Natural killer cell (primary cell): ENCODE measurements around the gene GPATCH2. TPM values are rescaled to one million over a fixed set of nuclear protein-coding genes. Genes with fewer than 3 reads are reported as not detected.

Experiments
- ATAC-seq, 3 donors: fragments of 150-1000 bp in 2 of 3; fragments of 200-7000 bp in 1 of 3; cut with Tn5 transposase; 1 replicate in 1 of 3; 2 replicates in 2 of 3; pipeline ENCODE4 v1.10.0; 2021; ENCODE audit warnings: mild to moderate bottlenecking in 2 of 3, moderate library complexity in 2 of 3
- DNase-seq, 2 donors: peaks; one replicate each; pipeline versions ENCODE4 v3.0.0 to v3.0.0-alpha.2; 2013 to 2021; ENCODE audit warnings: mixed read lengths in 1 of 2
- H3K27ac ChIP-seq: one replicate; pipeline ENCODE4 v1.5.1; 2013; ENCODE audit warnings: mild to moderate bottlenecking, low read length
- H3K27me3 ChIP-seq: one replicate; pipeline ENCODE4 v1.6.1; 2013; ENCODE audit warnings: low read length; ENCODE audit not compliant: control insufficient read depth, insufficient read depth
- H3K36me3 ChIP-seq: one replicate; pipeline ENCODE4 v1.6.1; 2013; ENCODE audit warnings: low read length; ENCODE audit not compliant: control insufficient read depth, insufficient read depth
- H3K4me1 ChIP-seq: one replicate; pipeline ENCODE4 v1.6.1; 2013; ENCODE audit warnings: low read length; ENCODE audit not compliant: control insufficient read depth, insufficient read depth
- H3K4me3 ChIP-seq: one replicate; pipeline ENCODE4 v1.5.1; 2013; ENCODE audit warnings: low read length
- H3K9me3 ChIP-seq: one replicate; pipeline ENCODE4 v1.6.1; 2013; ENCODE audit warnings: low read length; ENCODE audit not compliant: control insufficient read depth, insufficient read depth
- H3K27ac Mint-ChIP-seq, 2 donors: one replicate each; pipeline ENCODE4 v1.8.0; 2022; ENCODE audit warnings: mild to moderate bottlenecking in 2 of 2, mixed read lengths in 2 of 2, moderate library complexity in 1 of 2
- H3K27me3 Mint-ChIP-seq, 2 donors: one replicate each; pipeline ENCODE4 v1.8.0; 2022; ENCODE audit warnings: low read depth in 2 of 2, mixed read lengths in 2 of 2
- H3K36me3 Mint-ChIP-seq: one replicate; pipeline ENCODE4 v1.8.0; 2022; ENCODE audit warnings: mixed read lengths
- H3K4me1 Mint-ChIP-seq, 2 donors: one replicate each; pipeline ENCODE4 v1.8.0; 2022; ENCODE audit warnings: mixed read lengths in 2 of 2
- H3K4me3 Mint-ChIP-seq: one replicate; pipeline ENCODE4 v1.8.0; 2022; ENCODE audit warnings: mild to moderate bottlenecking, moderate library complexity, mixed read lengths
- H3K9me3 Mint-ChIP-seq, 2 donors: one replicate each; pipeline ENCODE4 v1.8.0; 2022; ENCODE audit warnings: mixed read lengths in 2 of 2
- CTCF ChIP-seq: fragments of 200-600 bp; IDR thresholded peaks from one replicate; pipeline ENCODE4 v1.8.0; 2022; ENCODE audit warnings: antibody characterized with exemption
- WGBS: methylation state at CpG from one replicate; pipeline ENCODE4 v1.1.7; 2013; ENCODE audit warnings: missing lambda C conversion rate; ENCODE audit not compliant: insufficient coverage; 5-methylcytosine and 5-hydroxymethylcytosine counted together
- intact Hi-C: fragments of 100-400 bp; cut with micrococcal nuclease; formaldehyde crosslinking; loops from one replicate; pipeline ENCODE4 v1.14.2; 2022
- total RNA-seq, 4 donors: library from RNA; stranded (reverse); fragments of 120-200 nt in 1 of 4; gene quantifications; one replicate each; pipeline versions ENCODE4 v1.2.3 to v1.2.4, GENCODE V29; 2013 to 2022

The GPATCH2 gene
- total RNA-seq, 3 donors from 2014 or later (not counting 1 experiment from before 2014, with no cell fraction given) = 10.4 to 15.4 (median 11.7) TPM

GRCh38 chr1:217443845-217444244 lies 187.0 kb downstream of the GPATCH2 start:
- no peak overlapping the region for H3K4me3 ChIP-seq
- Mint-ChIP-seq H3K9me3 (peaks cover 6 to 19% of the 10 kb centered on the region in 2 donors), H3K4me3 (no peak overlapping the region), H3K27me3 (no peaks in the 10 kb centered on the region), H3K4me1 (no peaks in the 10 kb centered on the region), H3K27ac (no peak overlapping the region), H3K36me3 (peaks cover 29% of the 10 kb centered on the region)
- H3K27me3 ChIP-seq = no peaks in the 10 kb centered on the region
- WGBS = 100% methylated on average over 1 of the region's 2 CpGs
- H3K27ac ChIP-seq = no peak overlapping the region
- no peaks in the 10 kb centered on the region for H3K9me3 ChIP-seq
- intact Hi-C loops = no loop called here
- TF ChIP-seq CTCF = no peak
- H3K4me1 ChIP-seq = no peaks in the 10 kb centered on the region
- ATAC-seq (no peak), DNase-seq (no peak)
- H3K36me3 ChIP-seq = peaks cover 18% of the 10 kb centered on the region

- WGBS = 96% methylated on average over 3 of the region's 3 CpGs
- H3K27me3 Mint-ChIP-seq = no peaks in the 10 kb centered on the region
- peaks cover 0 to 8% of the 10 kb centered on the region in 2 donors for H3K4me1 Mint-ChIP-seq
Observed at GRCh38 chr1:217437376-217437775, 193.5 kb downstream of the GPATCH2 start.

GRCh38 chr1:217435204-217435603 lies 195.7 kb downstream of the GPATCH2 start:
- no peak overlapping the region for H3K27ac Mint-ChIP-seq
- peaks cover 25% of the 10 kb centered on the region for H3K36me3 Mint-ChIP-seq
- Histone ChIP-seq H3K4me3 (no peak overlapping the region), H3K27me3 (no peaks in the 10 kb centered on the region), H3K36me3 (no peaks in the 10 kb centered on the region), H3K4me1 (no peaks in the 10 kb centered on the region), H3K9me3 (no peaks in the 10 kb centered on the region), H3K27ac (no peak overlapping the region)
- no peaks in the 10 kb centered on the region for H3K27me3 Mint-ChIP-seq
- H3K9me3 Mint-ChIP-seq = peaks cover 9 to 12% of the 10 kb centered on the region in 2 donors
- WGBS = 97% methylated on average over 4 of the region's 4 CpGs
- TF ChIP-seq CTCF = no peak
- H3K4me3 Mint-ChIP-seq = no peak overlapping the region
- ATAC-seq (no peak), DNase-seq (no peak)
- intact Hi-C loops = no loop called here
- H3K4me1 Mint-ChIP-seq = peaks cover 0 to 8% of the 10 kb centered on the region in 2 donors

More at GRCh38 chr1:217437376-217437775, 193.5 kb downstream of the GPATCH2 start:
- Histone ChIP-seq H3K27ac (no peak overlapping the region), H3K9me3 (no peaks in the 10 kb centered on the region), H3K27me3 (no peaks in the 10 kb centered on the region), H3K36me3 (no peaks in the 10 kb centered on the region), H3K4me1 (no peaks in the 10 kb centered on the region), H3K4me3 (no peak overlapping the region)
- ATAC-seq (no peak), DNase-seq (no peak)
- intact Hi-C loops = no loop called here
- H3K9me3 Mint-ChIP-seq = peaks cover 9 to 17% of the 10 kb centered on the region in 2 donors
- H3K4me3 Mint-ChIP-seq = no peak overlapping the region
- TF ChIP-seq CTCF = no peak
- peaks cover 17% of the 10 kb centered on the region for H3K36me3 Mint-ChIP-seq
- H3K27ac Mint-ChIP-seq = no peak overlapping the region

GRCh38 chr1:217433664-217434063 lies 197.2 kb downstream of the GPATCH2 start:
- no peak overlapping the region for H3K27ac ChIP-seq
- DNase-seq = no peak
- no peak overlapping the region for H3K4me3 Mint-ChIP-seq
- H3K27me3 ChIP-seq = no peaks in the 10 kb centered on the region
- H3K27ac Mint-ChIP-seq = no peak overlapping the region
- H3K4me1 ChIP-seq = no peaks in the 10 kb centered on the region
- H3K4me3 ChIP-seq = no peak overlapping the region
- no peaks in the 10 kb centered on the region for H3K9me3 ChIP-seq
- peaks cover 22% of the 10 kb centered on the region for H3K36me3 Mint-ChIP-seq
- TF ChIP-seq CTCF = no peak
- no peaks in the 10 kb centered on the region for H3K36me3 ChIP-seq
- H3K4me1 Mint-ChIP-seq = peaks cover 0 to 8% of the 10 kb centered on the region in 2 donors
- no peak for ATAC-seq
- 76% methylated on average over 2 of the region's 4 CpGs for WGBS
- peaks cover 3 to 4% of the 10 kb centered on the region in 2 donors for H3K9me3 Mint-ChIP-seq
- no peaks in the 10 kb centered on the region for H3K27me3 Mint-ChIP-seq
- intact Hi-C loops = no loop called here
